NCI-H526 (cell line): Measurements from ENCODE around the gene C9orf40.
A peak's percentile ranks its signal among the peaks of the same experiment; 100 is the strongest.

Experiments used
- DNase-seq, 2 experiments: peaks; one replicate each; lab custom pipeline; 2025; lab: John Stamatoyannopoulos, UW

The C9orf40 gene

GRCh38 chr9:74952201-74953151 lies at the start of gene C9orf40:
C9orf40 (minus strand) TSS chr9:74952912; CDS start chr9:74952611, 301 bp downstream.
- peak; percentile 43 to 91 for DNase-seq

GRCh38 chr9:75001719-75002421 lies 49.2 kb upstream of the C9orf40 start:
- peak; percentile 75 to 87 for DNase-seq

- no peak for DNase-seq
Observed at GRCh38 chr9:75000835-75001234, 48.1 kb upstream of the C9orf40 start.

GRCh38 chr9:74985041-74985440 lies 32.3 kb upstream of the C9orf40 start:
- DNase-seq, result no peak

- no peak for DNase-seq
Observed at GRCh38 chr9:74983709-74984108, 31.0 kb upstream of the C9orf40 start.

GRCh38 chr9:74979844-74980243 lies 27.1 kb upstream of the C9orf40 start:
- DNase-seq, result no peak

GRCh38 chr9:74977287-74977686 lies 24.6 kb upstream of the C9orf40 start:
- DNase-seq, result no peak

GRCh38 chr9:74975538-74975937 lies 22.8 kb upstream of the C9orf40 start:
- DNase-seq, result no peak

- no peak for DNase-seq
Observed at GRCh38 chr9:74974558-74974957, 21.8 kb upstream of the C9orf40 start.

GRCh38 chr9:74973714-74974113 lies 21.0 kb upstream of the C9orf40 start:
- no peak for DNase-seq

- no peak for DNase-seq
Observed at GRCh38 chr9:74963056-74963455, 10.3 kb upstream of the C9orf40 start.

- no peak for DNase-seq
Observed at GRCh38 chr9:74961496-74961895, 8.8 kb upstream of the C9orf40 start.

- DNase-seq, result no peak
Observed at GRCh38 chr9:74960561-74960960, 7.8 kb upstream of the C9orf40 start.

- no peak for DNase-seq
Observed at GRCh38 chr9:74958587-74958986, 5.9 kb upstream of the C9orf40 start.

- DNase-seq, result peak; percentile 16 to 24
Observed at GRCh38 chr9:74953235-74953751, 581 bp upstream of the C9orf40 start.

GRCh38 chr9:74951725-74952151 lies 974 bp downstream of the C9orf40 start:
- peak; percentile 26 to 59 for DNase-seq

- peak in 1 of 2 experiments; percentile 33 for DNase-seq
Observed at GRCh38 chr9:74951107-74951720, 1.5 kb downstream of the C9orf40 start.

GRCh38 chr9:74949859-74950855 lies 2.6 kb downstream of the C9orf40 start:
- peak; percentile 47 to 50 for DNase-seq

- DNase-seq, result no peak
Observed at GRCh38 chr9:74948937-74949336, 3.8 kb downstream of the C9orf40 start.

- no peak for DNase-seq
Observed at GRCh38 chr9:74946686-74947085, 6.0 kb downstream of the C9orf40 start.

- DNase-seq, result no peak
Observed at GRCh38 chr9:74942801-74943200, 9.9 kb downstream of the C9orf40 start.
